HEK293 (cell line): Measurements from ENCODE around the gene C2orf78.

ENCODE experiments used
- CTCF ChIP-seq: fragments of 450-650 bp; formaldehyde crosslinking; IDR thresholded peaks from 2 replicates; pipeline ENCODE4 v1.5.1; 2016; ENCODE audit warnings: missing biosample characterization, missing genetic modification characterization
- KLF17 ChIP-seq: fragments of 450-650 bp; formaldehyde crosslinking; IDR thresholded peaks from 2 replicates; pipeline ENCODE4 v1.5.1; 2016; ENCODE audit warnings: missing biosample characterization, missing genetic modification characterization
- MYNN ChIP-seq: fragments of 450-650 bp; formaldehyde crosslinking; IDR thresholded peaks from 2 replicates; pipeline ENCODE4 v1.5.1; 2016; ENCODE audit warnings: missing biosample characterization, missing genetic modification characterization, borderline replicate concordance
- OVOL3 ChIP-seq: fragments of 450-650 bp; formaldehyde crosslinking; IDR thresholded peaks from 2 replicates; pipeline ENCODE4 v1.5.1; 2016; ENCODE audit warnings: missing biosample characterization, missing genetic modification characterization
- SETDB1 ChIP-seq: IDR thresholded peaks from one replicate; pipeline ENCODE4 v1.6.1; 2017; ENCODE audit warnings: mild to moderate bottlenecking, low read length, moderate library complexity, mixed read lengths; ENCODE audit not compliant: insufficient read length
- SP2 ChIP-seq: fragments of 450-650 bp; formaldehyde crosslinking; IDR thresholded peaks from 2 replicates; pipeline ENCODE4 v1.5.1; 2016; ENCODE audit warnings: missing biosample characterization, missing genetic modification characterization
- ZBTB21 ChIP-seq: fragments of 450-650 bp; formaldehyde crosslinking; IDR thresholded peaks from 2 replicates; pipeline ENCODE4 v1.5.1; 2017; ENCODE audit warnings: missing biosample characterization, missing genetic modification characterization
- ZNF175 ChIP-seq: fragments of 450-650 bp; formaldehyde crosslinking; IDR thresholded peaks from 2 replicates; pipeline ENCODE4 v1.5.1; 2016; ENCODE audit warnings: missing biosample characterization, missing genetic modification characterization
- ZNF24 ChIP-seq: fragments of 450-650 bp; formaldehyde crosslinking; IDR thresholded peaks from 2 replicates; pipeline ENCODE4 v1.5.1; 2016; ENCODE audit warnings: missing biosample characterization, missing genetic modification characterization
- ZNF302 ChIP-seq: fragments of 450-650 bp; formaldehyde crosslinking; IDR thresholded peaks from 2 replicates; pipeline ENCODE4 v1.5.1; 2016; ENCODE audit warnings: missing biosample characterization, missing genetic modification characterization, low read depth
- ZNF324 ChIP-seq: fragments of 450-650 bp; formaldehyde crosslinking; IDR thresholded peaks from 2 replicates; pipeline ENCODE4 v1.5.1; 2016; ENCODE audit warnings: missing biosample characterization, missing genetic modification characterization
- ZNF544 ChIP-seq: fragments of 450-650 bp; formaldehyde crosslinking; IDR thresholded peaks from 2 replicates; pipeline ENCODE4 v1.5.0; 2017; ENCODE audit warnings: missing biosample characterization, missing genetic modification characterization

GRCh38 chr2:73841912-73842738 lies 58.1 kb downstream of the C2orf78 start:
- TF ChIP-seq CTCF (tag by site-specific recombination) (no peak), SETDB1 (no peak), ZBTB21 (tag by site-specific recombination) (no peak), MYNN (no peak), ZNF175 (no peak), ZNF324 (tag by site-specific recombination) (no peak), ZNF544 (tag by site-specific recombination) (no peak), ZNF24 (no peak), ZNF302 (tag by site-specific recombination) (no peak), SP2 (tag by site-specific recombination) (no peak), KLF17 (no peak), OVOL3 (no peak)
